ENCODE results near the gene LGALS16. TPM values are rescaled to one million over a fixed set of nuclear protein-coding genes. Genes with fewer than 3 reads are reported as not detected.
"Not testable (repeated sequence)": the region's sequence is repeated elsewhere in the genome, so short reads cannot be mapped to it uniquely, and the experiment has no call there.

The LGALS16 gene
- total and polyA plus RNA-seq, 2 donors (not counting 3 experiments of a cell fraction or from before 2014, with no cell fraction given) = not detected

- Histone ChIP-seq H3K4me3 (replicated peaks in 1 of 3; ENCODE audit: insufficient read depth in 1 of 3, low read depth in 1 of 3, low read length in 3 of 3) (no peak overlapping the region), H3K36me3 (ENCODE audit: control insufficient read depth in 2 of 2, extremely low read depth in 1 of 2, insufficient read depth in 2 of 2, low read length in 2 of 2) (no peaks in the 10 kb centered on the region), H3K79me2 (ENCODE audit: control insufficient read depth, insufficient read depth, low read length) (no peaks in the 10 kb centered on the region), H3K27me3 (ENCODE audit: control insufficient read depth in 2 of 2, insufficient read depth in 2 of 2, low read length in 2 of 2) (peaks cover 3 to 5% of the 10 kb centered on the region in 2 experiments), H3K4me1 (ENCODE audit: control insufficient read depth, extremely low read depth, insufficient read depth, low read length) (no peaks in the 10 kb centered on the region), H2AFZ (ENCODE audit: low read depth, low read length) (no peak overlapping the region), H3K9me3 (replicated peaks; ENCODE audit: control insufficient read depth, insufficient read depth, low read length) (no peaks in the 10 kb centered on the region), H3K27ac (ENCODE audit: insufficient read depth, low read depth, low read length) (no peak overlapping the region), H3K9ac (replicated peaks; ENCODE audit: extremely low read depth, insufficient read depth, low read length) (no peak overlapping the region), H3K4me2 (ENCODE audit: insufficient read depth, low read length) (no peak overlapping the region), H4K20me1 (replicated peaks; ENCODE audit: control insufficient read depth, extremely low read depth, insufficient read depth, low read length) (no peaks in the 10 kb centered on the region), H3K9me1 (replicated peaks; ENCODE audit: control insufficient read depth, extremely low read depth, insufficient read depth, low read length) (no peaks in the 10 kb centered on the region)
- DNase-seq (ENCODE audit: low read depth, low spot score) (no peak), FAIRE-seq (no peak)
- no TSS peak for BruUV-seq (replicated peaks)
- ChIA-PET CTCF (interaction anchor here (0.9 to 4.6 kb wide), 9 partner anchors 119 to 232 kb away, joined by 3 to 78 read pairs (median 4); no protein-coding TSS in a partner anchor), POLR2A (no interaction called here)
- dilution Hi-C loops (cut with MboI; ENCODE audit: extremely low pct_ligation_motif_present, low sequenced_read_pairs) = loop anchor here (10.0 kb wide), 1 partner anchor 108 kb away; no protein-coding TSS in a partner anchor
- intact Hi-C loops (cut with micrococcal nuclease) = loop anchor here (1.0 kb wide), 1 partner anchor 121 kb away; no protein-coding TSS in a partner anchor
- TF ChIP-seq GATA2 (IDR thresholded peaks at IDR 0.05; ENCODE audit: insufficient read depth, insufficient read length, low read depth, low read length) = no peak
- no peak for TF ChIP-seq POLR2AphosphoS5 (IDR thresholded peaks at IDR 0.05; ENCODE audit: insufficient read depth, low read depth, low read length)
- no peak for TF ChIP-seq JUN (IDR thresholded peaks at IDR 0.05; ENCODE audit: borderline replicate concordance, insufficient read depth, insufficient read length, low read depth)
- TF ChIP-seq POLR2A (IDR thresholded peaks at IDR 0.05; ENCODE audit: low read depth, low read length) = no peak
Measured at GRCh38 chr19:39672473-39672872, 16.8 kb downstream of the LGALS16 start.

GRCh38 chr19:39673862-39674261 is 18.1 kb downstream of the LGALS16 start:
- H3K4me1 ChIP-seq (ENCODE audit: control insufficient read depth, extremely low read depth, insufficient read depth, low read length); H3K4me3 ChIP-seq (replicated peaks in 1 of 3; ENCODE audit: insufficient read depth in 1 of 3, low read depth in 1 of 3, low read length in 3 of 3); intact Hi-C loops (cut with micrococcal nuclease); H3K79me2 ChIP-seq (ENCODE audit: control insufficient read depth, insufficient read depth, low read length); H4K20me1 ChIP-seq (replicated peaks; ENCODE audit: control insufficient read depth, extremely low read depth, insufficient read depth, low read length); H3K27ac ChIP-seq (ENCODE audit: insufficient read depth, low read depth, low read length); H3K9me1 ChIP-seq (replicated peaks; ENCODE audit: control insufficient read depth, extremely low read depth, insufficient read depth, low read length); DNase-seq (ENCODE audit: low read depth, low spot score); H3K27me3 ChIP-seq (ENCODE audit: control insufficient read depth in 2 of 2, insufficient read depth in 2 of 2, low read length in 2 of 2); H2AFZ ChIP-seq (ENCODE audit: low read depth, low read length); H3K36me3 ChIP-seq (ENCODE audit: control insufficient read depth in 2 of 2, extremely low read depth in 1 of 2, insufficient read depth in 2 of 2, low read length in 2 of 2); H3K9me3 ChIP-seq (replicated peaks; ENCODE audit: control insufficient read depth, insufficient read depth, low read length); BruUV-seq (replicated peaks); H3K9ac ChIP-seq (replicated peaks; ENCODE audit: extremely low read depth, insufficient read depth, low read length); POLR2A ChIA-PET; H3K4me2 ChIP-seq (ENCODE audit: insufficient read depth, low read length): not testable (repeated sequence)
- peak; percentile 58 for FAIRE-seq
- CTCF ChIA-PET = interaction anchor here (2.6 to 4.6 kb wide), 3 partner anchors 120 to 233 kb away, joined by 17 to 78 read pairs (median 17); no protein-coding TSS in a partner anchor
- dilution Hi-C loops (cut with MboI; ENCODE audit: extremely low pct_ligation_motif_present, low sequenced_read_pairs) = loop anchor here (10.0 kb wide), 1 partner anchor 109 kb away; no protein-coding TSS in a partner anchor

All from endothelial cell of umbilical vein (primary cell).